Mesothelial cell of epicardium (in vitro differentiated cells): ENCODE data around the gene TRMT2A. TPM values are rescaled to one million over a fixed set of nuclear protein-coding genes. Genes with fewer than 3 reads are reported as not detected.

Experiments used
- DNase-seq, 2 experiments: peaks; one replicate each; pipeline ENCODE4 v3.0.0; 2021; ENCODE audit warnings: low spot score in 2 of 2; ENCODE audit not compliant: unreplicated experiment in 2 of 2
- H3K27ac Mint-ChIP-seq: 2 replicates; pipeline ENCODE4 v1.8.0; 2021; ENCODE audit warnings: mixed read lengths
- H3K27me3 Mint-ChIP-seq: 2 replicates; pipeline ENCODE4 v1.8.0; 2021; ENCODE audit warnings: low read depth, mixed read lengths
- H3K36me3 Mint-ChIP-seq: 2 replicates; pipeline ENCODE4 v1.8.0; 2021; ENCODE audit warnings: mixed read lengths
- H3K4me1 Mint-ChIP-seq: 2 replicates; pipeline ENCODE4 v1.8.0; 2021; ENCODE audit warnings: mixed read lengths
- H3K4me3 Mint-ChIP-seq: 2 replicates; pipeline ENCODE4 v1.8.0; 2021; ENCODE audit warnings: mild to moderate bottlenecking, moderate library complexity, mixed read lengths
- H3K9me3 Mint-ChIP-seq: 2 replicates; pipeline ENCODE4 v1.8.0; 2021; ENCODE audit warnings: mixed read lengths
- total RNA-seq: library from RNA; stranded (reverse); gene quantifications from 3 replicates; pipeline ENCODE4 v1.2.1, GENCODE V29; 2021
- TF ChIP-seq, protein P1 (sequence below): fragments of 200-600 bp; sonication (generic); IDR thresholded peaks from one replicate; pipeline ENCODE4 v1.5.0; 2021; ENCODE audit warnings: antibody characterized with exemption; ENCODE audit not compliant: unreplicated experiment

Gene TRMT2A
- total RNA-seq, 1 donor from 2014 or later: 76.0 TPM

DNA sequence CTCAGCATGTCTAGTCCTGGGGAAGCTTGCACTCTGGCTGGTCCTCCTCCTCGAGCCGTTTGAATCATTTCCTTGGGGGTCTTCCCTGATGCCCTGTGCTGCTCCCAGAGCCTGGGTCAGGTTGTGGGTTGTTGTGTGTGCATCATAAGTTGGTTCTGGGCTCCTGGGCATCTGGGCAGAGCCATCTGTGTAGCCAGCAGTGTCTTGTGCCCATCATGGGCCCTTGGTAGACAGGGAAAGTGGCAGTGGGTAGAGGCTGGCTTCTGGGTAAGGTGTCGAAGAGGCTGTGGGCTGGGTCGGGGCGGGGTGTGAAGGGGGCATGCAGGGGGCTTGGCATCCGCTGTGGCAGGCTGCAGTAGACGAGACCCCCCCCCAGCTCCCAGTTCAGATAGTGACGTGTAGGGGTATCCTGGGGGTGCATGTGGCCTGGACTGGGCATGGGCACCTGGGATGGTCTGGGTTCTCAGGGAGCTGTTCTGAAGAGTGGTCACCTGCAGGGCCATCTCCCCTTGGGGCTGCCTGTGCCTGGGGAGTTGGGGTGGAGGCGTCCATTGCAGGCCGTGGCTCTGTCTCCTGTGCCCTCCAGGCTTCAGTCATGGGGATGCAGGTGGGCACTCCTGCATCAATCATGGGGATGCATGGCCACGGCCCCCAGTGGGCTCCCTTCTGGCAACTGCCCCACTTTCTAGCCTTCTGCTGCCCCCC lies 7.2 kb upstream of the TRMT2A start:
- H3K27me3 Mint-ChIP-seq: no peaks in the 10 kb centered on the region
- peaks cover 13% of the 10 kb centered on the region for H3K36me3 Mint-ChIP-seq
- DNase-seq: no peak
- H3K27ac Mint-ChIP-seq: no peak overlapping the region
- H3K9me3 Mint-ChIP-seq: no peaks in the 10 kb centered on the region
- H3K4me1 Mint-ChIP-seq: peaks cover 2% of the 10 kb centered on the region
- H3K4me3 Mint-ChIP-seq: no peak overlapping the region
- TF ChIP-seq, protein P1, sequence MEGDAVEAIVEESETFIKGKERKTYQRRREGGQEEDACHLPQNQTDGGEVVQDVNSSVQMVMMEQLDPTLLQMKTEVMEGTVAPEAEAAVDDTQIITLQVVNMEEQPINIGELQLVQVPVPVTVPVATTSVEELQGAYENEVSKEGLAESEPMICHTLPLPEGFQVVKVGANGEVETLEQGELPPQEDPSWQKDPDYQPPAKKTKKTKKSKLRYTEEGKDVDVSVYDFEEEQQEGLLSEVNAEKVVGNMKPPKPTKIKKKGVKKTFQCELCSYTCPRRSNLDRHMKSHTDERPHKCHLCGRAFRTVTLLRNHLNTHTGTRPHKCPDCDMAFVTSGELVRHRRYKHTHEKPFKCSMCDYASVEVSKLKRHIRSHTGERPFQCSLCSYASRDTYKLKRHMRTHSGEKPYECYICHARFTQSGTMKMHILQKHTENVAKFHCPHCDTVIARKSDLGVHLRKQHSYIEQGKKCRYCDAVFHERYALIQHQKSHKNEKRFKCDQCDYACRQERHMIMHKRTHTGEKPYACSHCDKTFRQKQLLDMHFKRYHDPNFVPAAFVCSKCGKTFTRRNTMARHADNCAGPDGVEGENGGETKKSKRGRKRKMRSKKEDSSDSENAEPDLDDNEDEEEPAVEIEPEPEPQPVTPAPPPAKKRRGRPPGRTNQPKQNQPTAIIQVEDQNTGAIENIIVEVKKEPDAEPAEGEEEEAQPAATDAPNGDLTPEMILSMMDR: no peak

DNA sequence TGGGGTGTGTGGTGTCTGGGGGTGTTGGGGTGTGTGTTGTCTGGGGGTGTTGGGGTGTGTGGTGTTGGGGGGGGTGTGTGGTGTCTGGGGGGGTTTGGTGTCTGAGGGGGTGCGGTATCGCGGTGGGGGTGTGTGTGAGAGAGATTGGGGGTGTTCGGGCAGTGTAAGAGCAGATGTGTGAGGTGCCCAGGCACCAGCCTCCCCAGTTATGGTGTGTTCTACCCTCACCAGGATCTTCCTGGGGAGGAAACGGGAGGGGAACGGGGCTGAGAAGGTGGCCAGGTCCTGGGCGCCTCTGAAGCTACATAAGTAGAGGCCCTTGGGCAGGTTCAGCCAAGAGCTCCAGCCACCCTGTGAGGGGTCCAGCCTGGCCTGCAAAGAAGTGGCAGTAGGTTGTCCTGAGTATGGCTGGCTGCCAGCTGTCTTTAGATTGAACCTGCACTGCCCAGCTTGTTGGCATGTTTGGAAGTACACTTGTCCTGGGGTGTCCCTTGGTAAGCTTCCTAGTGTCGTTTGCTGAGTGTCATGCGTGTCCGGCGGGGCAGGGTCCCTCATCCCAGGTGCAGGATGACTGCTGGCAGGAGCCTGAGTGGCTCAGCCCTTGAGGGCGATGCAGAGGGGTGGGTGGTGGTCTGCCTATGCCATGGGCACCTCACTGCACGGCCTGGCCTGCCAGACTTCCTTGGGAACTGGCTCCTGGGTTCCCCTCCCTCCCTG lies 6.5 kb upstream of the TRMT2A start:
- Mint-ChIP-seq H3K4me3 (no peak overlapping the region), H3K36me3 (peaks cover 15% of the 10 kb centered on the region), H3K27me3 (no peaks in the 10 kb centered on the region), H3K27ac (no peak overlapping the region), H3K9me3 (no peaks in the 10 kb centered on the region), H3K4me1 (peaks cover 8% of the 10 kb centered on the region)
- TF ChIP-seq, protein P1: no peak
- DNase-seq: no peak

DNA sequence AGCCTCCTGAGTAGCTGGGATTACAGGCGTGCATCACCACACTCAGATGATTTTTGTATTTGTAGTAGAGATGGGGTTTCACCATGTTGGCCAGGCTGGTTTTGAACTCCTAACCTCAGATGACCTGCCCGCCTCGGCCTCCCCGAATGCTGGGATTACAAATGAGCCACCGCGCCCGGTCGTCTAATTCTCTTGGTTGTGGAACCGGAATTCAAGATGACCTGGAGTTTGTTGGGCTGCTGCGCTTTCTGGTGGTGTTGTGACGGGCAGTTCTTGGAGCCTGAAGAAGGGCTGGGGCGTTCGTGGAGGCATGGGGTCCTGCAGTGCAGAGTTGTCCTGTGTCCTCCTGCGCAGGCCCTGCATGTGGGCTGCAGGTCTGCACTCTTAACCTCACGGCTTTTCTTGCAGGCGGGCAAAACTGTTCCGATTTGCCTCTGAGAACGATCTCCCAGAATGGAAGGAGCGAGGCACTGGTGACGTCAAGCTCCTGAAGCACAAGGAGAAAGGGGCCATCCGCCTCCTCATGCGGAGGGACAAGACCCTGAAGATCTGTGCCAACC lies 4.9 kb upstream of the TRMT2A start:
- TF ChIP-seq, protein P1: no peak
- no peak for DNase-seq
- H3K4me3 Mint-ChIP-seq: no peak overlapping the region
- H3K4me1 Mint-ChIP-seq: peaks cover 14% of the 10 kb centered on the region
- no peaks in the 10 kb centered on the region for H3K9me3 Mint-ChIP-seq
- H3K27me3 Mint-ChIP-seq: no peaks in the 10 kb centered on the region
- no peak overlapping the region for H3K27ac Mint-ChIP-seq
- peaks cover 12% of the 10 kb centered on the region for H3K36me3 Mint-ChIP-seq

DNA sequence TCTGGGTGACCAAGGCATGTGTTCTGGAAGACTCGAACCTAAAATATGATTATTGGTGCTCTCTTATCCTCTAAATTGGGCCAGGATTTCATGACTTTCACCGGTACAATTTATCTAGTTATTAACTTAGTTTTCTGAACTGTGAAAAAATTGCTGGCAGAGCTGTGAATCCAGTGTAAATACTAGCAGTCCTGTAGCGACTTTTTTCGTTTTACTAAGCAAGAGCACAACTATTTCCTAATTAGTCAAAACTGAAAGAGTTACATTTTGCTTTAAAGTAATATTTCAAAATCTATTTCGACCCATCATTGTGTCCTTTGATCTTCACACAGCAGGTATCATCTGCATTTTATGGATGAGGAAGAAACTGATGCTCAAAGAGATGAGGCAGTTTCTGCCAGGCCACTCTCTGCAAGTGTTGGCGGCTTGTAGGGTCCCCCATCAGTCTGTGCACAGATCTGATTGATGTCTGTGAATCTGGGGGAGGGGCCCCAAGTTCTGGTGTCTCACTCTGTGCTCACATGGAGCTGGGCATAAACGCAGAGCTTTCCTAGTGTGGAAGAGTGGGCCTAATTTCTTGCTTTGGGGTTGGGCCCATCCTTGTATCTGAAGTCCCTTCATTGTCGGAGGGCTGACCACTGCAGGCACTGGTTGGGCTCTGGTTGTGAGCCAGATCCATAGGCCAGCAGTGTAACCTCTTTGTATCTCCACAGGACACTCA lies 1.4 kb upstream of the TRMT2A start:
- Mint-ChIP-seq H3K4me1 (peaks cover 18% of the 10 kb centered on the region), H3K27ac (peak overlapping the region; percentile 91), H3K9me3 (no peaks in the 10 kb centered on the region), H3K4me3 (peak overlapping the region; percentile 84), H3K36me3 (peaks cover 13% of the 10 kb centered on the region), H3K27me3 (no peaks in the 10 kb centered on the region)
- TF ChIP-seq, protein P1: no peak
- no peak for DNase-seq

DNA sequence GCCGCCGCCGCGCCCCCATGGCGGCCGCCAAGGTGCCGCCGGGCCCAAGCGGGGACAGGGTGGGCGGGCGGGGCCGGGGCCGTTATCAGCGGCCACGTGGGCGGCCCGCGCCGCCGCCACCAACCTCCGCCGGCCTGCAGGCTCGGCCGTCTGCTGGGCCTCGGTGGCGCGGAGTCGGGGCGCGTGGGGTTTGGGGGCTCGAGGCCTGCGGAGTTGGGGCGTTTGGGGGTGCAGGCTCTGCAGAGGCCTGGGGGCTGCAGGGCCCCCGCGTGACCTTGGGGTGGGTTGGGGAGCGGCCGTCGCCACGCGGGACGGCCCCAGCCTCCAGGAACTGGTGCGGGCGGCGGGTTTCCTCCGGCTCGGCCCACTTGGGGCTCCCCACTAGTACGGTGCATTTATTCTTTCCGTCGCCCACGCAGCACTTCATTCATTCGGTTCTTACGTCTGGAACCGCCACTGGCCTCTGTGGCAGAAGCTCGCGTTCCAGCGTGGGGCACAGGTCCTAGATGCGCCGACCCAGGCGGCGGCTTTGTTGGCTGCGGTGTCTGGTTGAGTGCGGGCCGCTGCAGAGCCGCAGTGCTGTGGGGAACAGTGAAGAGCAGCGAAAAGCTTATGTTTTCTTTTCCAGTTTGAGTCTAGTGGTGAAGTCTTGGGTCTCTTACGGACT lies 740 bp upstream of the TRMT2A start:
- Mint-ChIP-seq H3K4me1 (peaks cover 18% of the 10 kb centered on the region), H3K27me3 (no peaks in the 10 kb centered on the region), H3K27ac (peak overlapping the region; percentile 91), H3K4me3 (peak overlapping the region; percentile 84), H3K36me3 (peaks cover 13% of the 10 kb centered on the region), H3K9me3 (no peaks in the 10 kb centered on the region)
- TF ChIP-seq, protein P1: no peak
- no peak for DNase-seq
